Keratinocyte (primary cell): ENCODE data around the gene FBXL22. TPM values are rescaled to one million over a fixed set of nuclear protein-coding genes. Genes with fewer than 3 reads are reported as not detected.

Experiments
- DNase-seq: peaks from one replicate; pipeline ENCODE4 v3.0.0-alpha.2; 2011; ENCODE audit warnings: low read depth, missing footprints, low spot score
- FAIRE-seq: peaks from 2 replicates; lab custom pipeline; 2011; peaks lifted over from hg19 to GRCh38; lab: Jason Lieb, UNC
- H2AFZ ChIP-seq: 2 replicates; pipeline ENCODE4 v1.6.0; 2012; ENCODE audit warnings: low read length, control low read depth, inconsistent platforms; ENCODE audit not compliant: control insufficient read depth
- H3K27ac ChIP-seq: 2 replicates; pipeline ENCODE4 v1.5.1; 2011; ENCODE audit warnings: low read length; ENCODE audit not compliant: control insufficient read depth, insufficient read depth
- H3K27me3 ChIP-seq: 3 replicates; pipeline ENCODE4 v1.6.0; 2011; ENCODE audit warnings: low read length; ENCODE audit not compliant: control insufficient read depth, insufficient read depth; ENCODE audit errors: extremely low read depth
- H3K36me3 ChIP-seq, 2 experiments: 2 replicates in 1 of 2; 3 replicates in 1 of 2; pipeline ENCODE4 v1.5.1; 2011; ENCODE audit warnings: low read length in 2 of 2, mild to moderate bottlenecking in 1 of 2; ENCODE audit not compliant: control insufficient read depth in 2 of 2, insufficient read depth in 2 of 2; ENCODE audit errors: extremely low read depth in 1 of 2
- H3K4me1 ChIP-seq: 3 replicates; pipeline ENCODE4 v1.5.1; 2011; ENCODE audit warnings: low read length; ENCODE audit not compliant: control insufficient read depth, insufficient read depth; ENCODE audit errors: extremely low read depth
- H3K4me2 ChIP-seq: 3 replicates; pipeline ENCODE4 v1.6.0; 2011; ENCODE audit warnings: low read depth, low read length; ENCODE audit not compliant: control insufficient read depth, insufficient read depth; ENCODE audit errors: extremely low read depth
- H3K4me3 ChIP-seq, 3 experiments: fragments of 200-600 bp in 1 of 3; sonication (generic) in 1 of 3; 2 replicates in 2 of 3; 3 replicates in 1 of 3; pipeline ENCODE4 v1.5.1; 2011 to 2016; ENCODE audit warnings: low read length in 3 of 3, mild to moderate bottlenecking in 3 of 3, control low read depth in 2 of 3, inconsistent platforms in 1 of 3, low read depth in 1 of 3, mixed read lengths in 1 of 3, mixed run types in 1 of 3, moderate library complexity in 1 of 3; ENCODE audit not compliant: control insufficient read depth in 2 of 3, insufficient read depth in 2 of 3; ENCODE audit errors: extremely low read depth in 1 of 3
- H3K79me2 ChIP-seq: 2 replicates; pipeline ENCODE4 v1.6.0; 2012; ENCODE audit warnings: low read length; ENCODE audit not compliant: control insufficient read depth, insufficient read depth
- H3K9ac ChIP-seq: 3 replicates; pipeline ENCODE4 v1.6.0; 2011; ENCODE audit warnings: low read length; ENCODE audit not compliant: control insufficient read depth, insufficient read depth; ENCODE audit errors: extremely low read depth
- H3K9me1 ChIP-seq: 3 replicates; pipeline ENCODE4 v1.6.0; 2011; ENCODE audit warnings: low read length; ENCODE audit not compliant: control insufficient read depth, insufficient read depth; ENCODE audit errors: extremely low read depth
- H3K9me3 ChIP-seq: 2 replicates; pipeline ENCODE4 v1.5.1; 2012; ENCODE audit warnings: low read depth, low read length; ENCODE audit not compliant: control insufficient read depth
- H4K20me1 ChIP-seq: 3 replicates; pipeline ENCODE4 v1.6.0; 2011; ENCODE audit warnings: low read length; ENCODE audit not compliant: control insufficient read depth, insufficient read depth; ENCODE audit errors: extremely low read depth
- CTCF ChIP-seq, 3 experiments: IDR thresholded peaks in 1 of 3; conservative IDR thresholded peaks in 1 of 3; optimal IDR thresholded peaks in 1 of 3; 2 replicates in 2 of 3; 3 replicates in 1 of 3; pipeline versions ENCODE3 to v1.5.1; 2011; ENCODE audit warnings: low read length in 3 of 3, mild to moderate bottlenecking in 3 of 3, moderate library complexity in 2 of 3, control low read depth in 1 of 3, inconsistent platforms in 1 of 3; ENCODE audit not compliant: insufficient read depth in 2 of 3; ENCODE audit errors: extremely low read depth in 1 of 3
- EZH2 ChIP-seq: IDR thresholded peaks from one replicate; pipeline ENCODE4 v1.6.1; 2012; ENCODE audit warnings: inconsistent platforms, mild to moderate bottlenecking, low read length, moderate library complexity
- dilution Hi-C: fragments of 300-500 bp; cut with MboI; formaldehyde crosslinking; loops from one replicate; pipeline ENCODE4 v1.7.0; 2020; ENCODE audit warnings: low sequenced_read_pairs; ENCODE audit not compliant: extremely low pct_ligation_motif_present
- polyA plus RNA-seq, 5 experiments: library from polyadenylated mRNA; depleted of rRNA in 3 of 5; stranded (reverse) in 3 of 5; stranded (forward) in 1 of 5; unstranded in 1 of 5; fragments of >200 nt; gene quantifications; 1 replicate in 1 of 5; 2 replicates in 3 of 5; 3 replicates in 1 of 5; pipeline versions ENCODE4 v1.2.1 to v1.2.3, GENCODE V29; 2011 to 2012; ENCODE audit warnings: missing spikeins in 2 of 5, low read depth in 1 of 5, low replicate concordance in 1 of 5

Gene FBXL22
- polyA plus RNA-seq, 1 donor (not counting 4 experiments of a cell fraction or from before 2014, with no cell fraction given): 0.04 TPM

DNA sequence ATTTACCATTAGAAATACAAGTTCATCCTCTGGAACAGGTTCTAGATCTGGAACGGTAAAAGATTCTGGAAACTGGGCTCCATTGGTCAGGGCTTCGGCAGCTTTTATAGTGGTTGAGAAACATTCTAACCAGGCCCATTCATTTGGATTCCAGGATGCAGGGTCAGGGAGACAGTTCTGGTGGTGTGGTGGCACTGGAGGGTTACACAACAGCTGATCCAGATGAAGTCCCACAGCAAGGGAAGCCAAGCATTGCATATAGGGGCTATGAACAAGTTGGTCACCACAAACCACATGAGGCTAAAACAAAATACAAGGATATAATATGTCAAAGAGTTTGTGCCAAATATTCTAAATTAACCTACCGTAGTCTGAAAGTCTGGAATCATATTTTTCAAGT, 43.0 kb downstream of the FBXL22 start:
- H3K36me3 ChIP-seq: peaks cover 4 to 16% of the 10 kb centered on the region in 2 experiments

More for the DNA sequence above, 43.0 kb downstream of the FBXL22 start:
- no peaks in the 10 kb centered on the region for H4K20me1 ChIP-seq
- no peak for DNase-seq
- H3K4me1 ChIP-seq: no peaks in the 10 kb centered on the region
- H3K9me3 ChIP-seq: no peaks in the 10 kb centered on the region
- no peaks in the 10 kb centered on the region for H3K9me1 ChIP-seq
- TF ChIP-seq CTCF (optimal IDR thresholded peaks at IDR 0.05 in 1 of 3, IDR thresholded peaks at IDR 0.05 in 1 of 3, conservative IDR thresholded peaks at IDR 0.05 in 1 of 3; ENCODE audit: extremely low read depth in 1 of 3, insufficient read depth in 2 of 3, low read length in 3 of 3) (no peak), EZH2 (no peak)
- no peak overlapping the region for H3K4me2 ChIP-seq
- no peak overlapping the region for H3K4me3 ChIP-seq
- no peak overlapping the region for H2AFZ ChIP-seq
- no peaks in the 10 kb centered on the region for H3K79me2 ChIP-seq
- no peak for FAIRE-seq
- no peak overlapping the region for H3K27ac ChIP-seq
- dilution Hi-C loops: no loop called here
- no peak overlapping the region for H3K9ac ChIP-seq
- H3K27me3 ChIP-seq: no peaks in the 10 kb centered on the region

Other genes with a start within 250 kb of the FBXL22 start
- 101 to 220 TPM (median 158 TPM) in 3 replicates for gene CA12, start 215.5 kb upstream of the FBXL22 start, polyA plus RNA-seq
- gene USP3, start 92.8 kb upstream of the FBXL22 start, polyA plus RNA-seq: 8.3 to 19.9 TPM (median 16.2 TPM) in 3 replicates
- 12.9 to 17.5 TPM (median 16.5 TPM) in 3 replicates for gene HERC1, start 236.6 kb downstream of the FBXL22 start, polyA plus RNA-seq